GM23338 (cell line): Measurements from ENCODE around the gene CARNS1.

Source experiments
- CREB1 ChIP-seq: fragments of 250-450 bp; sonication (Bioruptor Pico); IDR thresholded peaks from 2 replicates; pipeline ENCODE4 v1.5.0; 2020; ENCODE audit warnings: low read depth, mild to moderate bottlenecking, moderate library complexity
- CTCF ChIP-seq, 2 experiments: fragments of 200-600 bp in 1 of 2; sonication (generic) in 1 of 2; conservative IDR thresholded peaks; 2 replicates each; pipeline versions ENCODE4 v1.5.1 to v1.6.1; 2016 to 2017; ENCODE audit warnings: antibody characterized with exemption in 2 of 2, low read depth in 2 of 2, mild to moderate bottlenecking in 2 of 2, moderate library complexity in 1 of 2
- EZH2 ChIP-seq: fragments of 200-600 bp; sonication (generic); IDR thresholded peaks from one replicate; pipeline ENCODE4 v1.8.0; 2017; ENCODE audit warnings: antibody characterized with exemption, mild to moderate bottlenecking, low read depth; ENCODE audit not compliant: unreplicated experiment
- POLR2AphosphoS5 ChIP-seq: IDR thresholded peaks from 2 replicates; pipeline ENCODE4 v1.6.1; 2016; ENCODE audit warnings: antibody characterized with exemption, low read depth
- TF ChIP-seq, protein P1 (sequence below): IDR thresholded peaks from one replicate; pipeline ENCODE4 v1.6.1; 2018; ENCODE audit warnings: antibody characterized with exemption; ENCODE audit not compliant: unreplicated experiment

- TF ChIP-seq CTCF (conservative IDR thresholded peaks at IDR 0.05; ENCODE audit: low read depth in 2 of 2) (no peak), POLR2AphosphoS5 (peak; percentile 40), EZH2 (no peak), CREB1 (CRISPR knock-in tag) (no peak)
- TF ChIP-seq, protein P1, sequence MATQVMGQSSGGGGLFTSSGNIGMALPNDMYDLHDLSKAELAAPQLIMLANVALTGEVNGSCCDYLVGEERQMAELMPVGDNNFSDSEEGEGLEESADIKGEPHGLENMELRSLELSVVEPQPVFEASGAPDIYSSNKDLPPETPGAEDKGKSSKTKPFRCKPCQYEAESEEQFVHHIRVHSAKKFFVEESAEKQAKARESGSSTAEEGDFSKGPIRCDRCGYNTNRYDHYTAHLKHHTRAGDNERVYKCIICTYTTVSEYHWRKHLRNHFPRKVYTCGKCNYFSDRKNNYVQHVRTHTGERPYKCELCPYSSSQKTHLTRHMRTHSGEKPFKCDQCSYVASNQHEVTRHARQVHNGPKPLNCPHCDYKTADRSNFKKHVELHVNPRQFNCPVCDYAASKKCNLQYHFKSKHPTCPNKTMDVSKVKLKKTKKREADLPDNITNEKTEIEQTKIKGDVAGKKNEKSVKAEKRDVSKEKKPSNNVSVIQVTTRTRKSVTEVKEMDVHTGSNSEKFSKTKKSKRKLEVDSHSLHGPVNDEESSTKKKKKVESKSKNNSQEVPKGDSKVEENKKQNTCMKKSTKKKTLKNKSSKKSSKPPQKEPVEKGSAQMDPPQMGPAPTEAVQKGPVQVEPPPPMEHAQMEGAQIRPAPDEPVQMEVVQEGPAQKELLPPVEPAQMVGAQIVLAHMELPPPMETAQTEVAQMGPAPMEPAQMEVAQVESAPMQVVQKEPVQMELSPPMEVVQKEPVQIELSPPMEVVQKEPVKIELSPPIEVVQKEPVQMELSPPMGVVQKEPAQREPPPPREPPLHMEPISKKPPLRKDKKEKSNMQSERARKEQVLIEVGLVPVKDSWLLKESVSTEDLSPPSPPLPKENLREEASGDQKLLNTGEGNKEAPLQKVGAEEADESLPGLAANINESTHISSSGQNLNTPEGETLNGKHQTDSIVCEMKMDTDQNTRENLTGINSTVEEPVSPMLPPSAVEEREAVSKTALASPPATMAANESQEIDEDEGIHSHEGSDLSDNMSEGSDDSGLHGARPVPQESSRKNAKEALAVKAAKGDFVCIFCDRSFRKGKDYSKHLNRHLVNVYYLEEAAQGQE, result no peak
Measured at GRCh38 chr11:67396587-67397389, 18.7 kb upstream of the CARNS1 start.
